HepG2 (cell line): ENCODE measurements around the gene LYSET. TPM values are rescaled to one million over a fixed set of nuclear protein-coding genes. Genes with fewer than 3 reads are reported as not detected.

Source experiments
- GMEB2 ChIP-seq: IDR thresholded peaks from 2 replicates; pipeline ENCODE4 v1.6.1; 2016; ENCODE audit warnings: missing biosample characterization, missing genetic modification reagents, low read depth
- HNRNPH1 ChIP-seq: fragments of 200-400 bp; formaldehyde crosslinking; optimal IDR thresholded peaks from 2 replicates; pipeline ENCODE3; 2017; ENCODE audit warnings: mild to moderate bottlenecking, low read depth, low read length
- KDM6A ChIP-seq: IDR thresholded peaks from 2 replicates; pipeline ENCODE4 v1.6.1; 2016; ENCODE audit warnings: low read depth
- LRRFIP1 ChIP-seq: sonication (generic); formaldehyde crosslinking; conservative IDR thresholded peaks from 2 replicates; pipeline ENCODE4 v1.4.0; 2020; ENCODE audit warnings: missing genetic modification reagents
- MYC ChIP-seq: sonication (generic); formaldehyde crosslinking; IDR thresholded peaks from 2 replicates; pipeline ENCODE4 v1.9.0; 2021; ENCODE audit warnings: missing genetic modification reagents, borderline replicate concordance
- TCF7 ChIP-seq: sonication (generic); IDR thresholded peaks from 2 replicates; pipeline ENCODE4 v1.6.1; 2016; ENCODE audit warnings: antibody characterized with exemption, low read depth
- U2AF2 ChIP-seq: fragments of 200-400 bp; formaldehyde crosslinking; IDR thresholded peaks from 2 replicates; pipeline ENCODE4 v1.6.1; 2017; ENCODE audit warnings: low read depth, mild to moderate bottlenecking, low read length
- ZBTB40 ChIP-seq, 2 experiments: fragments of 450-650 bp in 1 of 2; sonication (generic) in 1 of 2; formaldehyde crosslinking in 1 of 2; IDR thresholded peaks; 2 replicates each; pipeline versions ENCODE4 v1.6.1 to v1.8.0; 2016 to 2022; ENCODE audit warnings: antibody characterized with exemption in 1 of 2, mild to moderate bottlenecking in 1 of 2, missing genetic modification reagents in 1 of 2
- ZNF512 ChIP-seq: sonication (generic); formaldehyde crosslinking; IDR thresholded peaks from 2 replicates; pipeline ENCODE4 v1.4.0; 2020; ENCODE audit warnings: mild to moderate bottlenecking, missing genetic modification reagents
- polyA plus RNA-seq, 8 experiments: library from polyadenylated mRNA; depleted of rRNA in 3 of 8; stranded (reverse) in 7 of 8; unstranded in 1 of 8; fragments of >200 nt; fragmentation: Illumina TruSeq in 4 of 8; extraction: Trizol in 4 of 8; gene quantifications; 2 replicates each; pipeline versions ENCODE4 v1.2.1 to v1.2.3, GENCODE V29; 2011 to 2016; ENCODE audit warnings: low read depth in 4 of 8, missing spikeins in 1 of 8, mixed read lengths in 1 of 8; ENCODE audit not compliant: insufficient read depth in 1 of 8
- total RNA-seq, 5 experiments: library from RNA; depleted of rRNA; stranded (reverse); fragments of >200 nt; fragmentation: Illumina TruSeq; extraction: Trizol; gene quantifications; 2 replicates each; pipeline ENCODE4 v1.2.3, GENCODE V29; 2016; ENCODE audit warnings: low read depth in 1 of 5

The LYSET gene
- total and polyA plus RNA-seq, 2 of the 13 experiments (the other 11 are each of a cell fraction or from before 2014, with no cell fraction given): 19.1 to 36.6 TPM

- TF ChIP-seq ZBTB40 (IDR thresholded peaks at IDR 0.05) (peak; percentile 43; the same call in 1 of the 2 replicates), ZBTB40 (CRISPR knock-in tag; IDR thresholded peaks at IDR 0.05) (peak; percentile 67; the same call in 1 of the 2 replicates), HNRNPH1 (no peak), KDM6A (CRISPR knock-in tag) (no peak), U2AF2 (no peak), TCF7 (no peak), GMEB2 (CRISPR knock-in tag) (no peak), ZNF512 (no peak), LRRFIP1 (CRISPR knock-in tag) (no peak), MYC (CRISPR knock-in tag) (peak; percentile 72; the same call in 1 of the 2 replicates)
These were observed 21.8 kb downstream of the LYSET start, which contains the start of the genes GON7 and UBR7 (continued) for GRCh38 chr14:93206793-93207467.
